HEK293 (cell line): Measurements from ENCODE around the gene OGFOD3.
"Not testable (repeated sequence)": the region's sequence is repeated elsewhere in the genome, so short reads cannot be mapped to it uniquely, and the experiment has no call there.

ENCODE experiments used
- CTCF ChIP-seq: fragments of 450-650 bp; formaldehyde crosslinking; IDR thresholded peaks from 2 replicates; pipeline ENCODE4 v1.5.1; 2016; ENCODE audit warnings: missing biosample characterization, missing genetic modification characterization
- PRDM6 ChIP-seq: fragments of 450-650 bp; formaldehyde crosslinking; IDR thresholded peaks from 2 replicates; pipeline ENCODE4 v1.5.1; 2017; ENCODE audit warnings: missing biosample characterization, missing genetic modification characterization
- REST ChIP-seq: fragments of 450-650 bp; formaldehyde crosslinking; IDR thresholded peaks from 2 replicates; pipeline ENCODE4 v1.5.1; 2016; ENCODE audit warnings: missing biosample characterization, missing genetic modification characterization
- ZNF416 ChIP-seq: fragments of 450-650 bp; formaldehyde crosslinking; IDR thresholded peaks from 2 replicates; pipeline ENCODE4 v1.5.1; 2016; ENCODE audit warnings: missing biosample characterization, missing genetic modification characterization
- ZNF792 ChIP-seq: fragments of 450-650 bp; formaldehyde crosslinking; IDR thresholded peaks from 2 replicates; pipeline ENCODE4 v1.5.1; 2016; ENCODE audit warnings: missing biosample characterization, missing genetic modification characterization

DNA sequence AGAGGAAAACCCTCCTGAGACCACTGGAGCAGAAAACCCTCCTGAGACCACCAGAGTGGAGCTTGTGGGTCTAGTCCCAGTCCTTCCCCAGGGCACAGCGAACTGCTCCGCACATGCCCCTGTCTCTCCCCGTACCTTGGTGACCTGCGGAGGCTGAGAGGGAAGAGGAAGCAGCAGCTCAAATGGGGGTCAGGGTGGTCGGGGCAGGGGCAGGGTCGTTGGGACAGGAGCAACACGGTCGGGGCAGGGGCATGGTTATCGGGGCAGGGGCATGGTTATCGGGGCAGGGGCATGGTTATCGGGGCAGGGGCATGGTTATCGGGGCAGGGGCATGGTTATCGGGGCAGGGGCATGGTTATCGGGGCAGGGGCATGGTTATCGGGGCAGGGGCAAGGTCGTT is 6.3 kb downstream of the OGFOD3 start:
- TF ChIP-seq REST, ZNF792, ZNF416, PRDM6, CTCF (tag by site-specific recombination): not testable (repeated sequence)
